Adrenal gland (tissue), 5 donors: ENCODE data around the gene HYAL1.

ENCODE experiments used
- POLR2A ChIP-seq, 2 donors: fragments of 450-650 bp; IDR thresholded peaks; one replicate each; pipeline ENCODE4 v1.6.1; 2017; ENCODE audit warnings: antibody characterized with exemption in 2 of 2, mild to moderate bottlenecking in 2 of 2, moderate library complexity in 1 of 2
- TF ChIP-seq, protein P1 (sequence below), 6 experiments: fragments of 450-650 bp in 4 of 6; fragments of 200-600 bp in 2 of 6; sonication (generic) in 1 of 6; IDR thresholded peaks; 1 replicate in 5 of 6; 2 replicates in 1 of 6; pipeline versions ENCODE4 v1.5.1 to v1.8.0; 2016 to 2021; ENCODE audit warnings: antibody characterized with exemption in 6 of 6, mild to moderate bottlenecking in 2 of 6, moderate library complexity in 1 of 6
- donor health status: DM: no; HTN: no; CAD: no.

DNA sequence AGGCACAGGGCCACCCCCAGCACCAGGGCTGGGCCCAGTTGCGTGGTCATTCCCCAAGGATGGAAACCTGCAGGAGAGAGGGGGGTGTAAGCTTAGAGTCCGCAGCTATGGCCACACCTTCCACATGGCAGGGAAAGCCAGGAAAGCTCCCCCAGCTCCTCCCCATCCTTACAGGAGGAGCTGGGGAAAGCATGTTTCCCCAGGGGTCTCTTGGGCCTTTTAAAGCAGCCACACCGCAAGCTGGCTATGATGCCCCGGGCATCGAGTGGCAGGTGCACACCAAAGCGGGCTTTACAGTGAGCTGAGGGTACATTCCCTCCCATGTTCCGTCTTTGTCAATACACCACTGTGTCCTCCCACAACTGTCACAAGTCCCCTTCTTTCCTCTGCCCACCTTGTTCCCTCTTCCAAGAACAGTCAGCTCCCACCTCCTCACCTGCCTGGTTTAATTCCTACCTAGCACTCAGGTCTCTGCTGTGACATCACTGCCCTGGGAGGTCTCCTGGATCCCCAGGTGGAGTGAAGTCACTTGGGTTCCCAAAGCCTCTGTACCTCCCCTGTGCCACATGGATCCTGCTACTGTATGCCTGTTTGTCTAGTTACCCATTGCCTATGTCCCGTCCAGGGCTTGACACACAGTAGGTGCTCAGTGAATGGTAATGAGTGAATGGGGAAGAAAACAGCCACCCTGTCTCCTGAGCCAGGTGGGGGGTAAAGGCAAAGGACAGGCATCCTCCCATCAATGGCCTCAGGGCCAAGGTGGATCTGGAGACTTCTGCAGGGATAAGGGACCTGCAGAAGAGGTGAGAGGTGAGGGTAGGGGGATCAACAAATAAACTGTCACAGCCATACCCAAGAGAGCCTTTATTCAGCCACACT lies 7.6 kb downstream of the HYAL1 start:
- TF ChIP-seq, protein P1, sequence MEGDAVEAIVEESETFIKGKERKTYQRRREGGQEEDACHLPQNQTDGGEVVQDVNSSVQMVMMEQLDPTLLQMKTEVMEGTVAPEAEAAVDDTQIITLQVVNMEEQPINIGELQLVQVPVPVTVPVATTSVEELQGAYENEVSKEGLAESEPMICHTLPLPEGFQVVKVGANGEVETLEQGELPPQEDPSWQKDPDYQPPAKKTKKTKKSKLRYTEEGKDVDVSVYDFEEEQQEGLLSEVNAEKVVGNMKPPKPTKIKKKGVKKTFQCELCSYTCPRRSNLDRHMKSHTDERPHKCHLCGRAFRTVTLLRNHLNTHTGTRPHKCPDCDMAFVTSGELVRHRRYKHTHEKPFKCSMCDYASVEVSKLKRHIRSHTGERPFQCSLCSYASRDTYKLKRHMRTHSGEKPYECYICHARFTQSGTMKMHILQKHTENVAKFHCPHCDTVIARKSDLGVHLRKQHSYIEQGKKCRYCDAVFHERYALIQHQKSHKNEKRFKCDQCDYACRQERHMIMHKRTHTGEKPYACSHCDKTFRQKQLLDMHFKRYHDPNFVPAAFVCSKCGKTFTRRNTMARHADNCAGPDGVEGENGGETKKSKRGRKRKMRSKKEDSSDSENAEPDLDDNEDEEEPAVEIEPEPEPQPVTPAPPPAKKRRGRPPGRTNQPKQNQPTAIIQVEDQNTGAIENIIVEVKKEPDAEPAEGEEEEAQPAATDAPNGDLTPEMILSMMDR (IDR thresholded peaks at IDR 0.05), result no peak
- no peak for TF ChIP-seq POLR2A (IDR thresholded peaks at IDR 0.05)
